ENCODE measurements around the gene ZBTB2.
A peak's percentile ranks its signal among the peaks of the same experiment; 100 is the strongest.

The ZBTB2 gene

GRCh38 chr6:151391471-151392413, at the start of gene ZBTB2:
Gene ZBTB2 (minus strand): TSS chr6:151391559. CDS start chr6:151373637, 17,922 bp downstream.
- peak within 1 kb of the TSS; percentile 99 for H3K4me3 ChIP-seq (ENCODE audit: low read length)
- no peak for TF ChIP-seq ZNF274 (IDR thresholded peaks at IDR 0.05; ENCODE audit: low read depth, low read length)

GRCh38 chr6:151440930-151441329, 49.6 kb upstream of the ZBTB2 start:
- no peak for TF ChIP-seq ZNF274 (IDR thresholded peaks at IDR 0.05; ENCODE audit: low read depth, low read length)

GRCh38 chr6:151440498-151440897, 49.1 kb upstream of the ZBTB2 start:
- no peak overlapping the region for H3K4me3 ChIP-seq (ENCODE audit: low read length)
- TF ChIP-seq ZNF274 (IDR thresholded peaks at IDR 0.05; ENCODE audit: low read depth, low read length), result no peak

More at GRCh38 chr6:151440930-151441329, 49.6 kb upstream of the ZBTB2 start:
- H3K4me3 ChIP-seq (ENCODE audit: low read length), result no peak overlapping the region

GRCh38 chr6:151437401-151437800, 46.0 kb upstream of the ZBTB2 start:
- no peak for TF ChIP-seq ZNF274 (IDR thresholded peaks at IDR 0.05; ENCODE audit: low read depth, low read length)
- H3K4me3 ChIP-seq (ENCODE audit: low read length), result no peak overlapping the region

- no peak overlapping the region for H3K4me3 ChIP-seq (ENCODE audit: low read length)
- no peak for TF ChIP-seq ZNF274 (IDR thresholded peaks at IDR 0.05; ENCODE audit: low read depth, low read length)
Measured at GRCh38 chr6:151436802-151437201, 45.4 kb upstream of the ZBTB2 start.

GRCh38 chr6:151436300-151436699, 44.9 kb upstream of the ZBTB2 start:
- H3K4me3 ChIP-seq (ENCODE audit: low read length), result no peak overlapping the region
- TF ChIP-seq ZNF274 (IDR thresholded peaks at IDR 0.05; ENCODE audit: low read depth, low read length), result no peak

GRCh38 chr6:151434369-151434768, 43.0 kb upstream of the ZBTB2 start:
- no peak overlapping the region for H3K4me3 ChIP-seq (ENCODE audit: low read length)
- no peak for TF ChIP-seq ZNF274 (IDR thresholded peaks at IDR 0.05; ENCODE audit: low read depth, low read length)

- TF ChIP-seq ZNF274 (IDR thresholded peaks at IDR 0.05; ENCODE audit: low read depth, low read length), result no peak
- H3K4me3 ChIP-seq (ENCODE audit: low read length), result no peak overlapping the region
Measured at GRCh38 chr6:151432651-151433050, 41.3 kb upstream of the ZBTB2 start.

GRCh38 chr6:151431337-151431736, 40.0 kb upstream of the ZBTB2 start:
- H3K4me3 ChIP-seq (ENCODE audit: low read length), result no peak overlapping the region
- TF ChIP-seq ZNF274 (IDR thresholded peaks at IDR 0.05; ENCODE audit: low read depth, low read length), result no peak

- no peak overlapping the region for H3K4me3 ChIP-seq (ENCODE audit: low read length)
- no peak for TF ChIP-seq ZNF274 (IDR thresholded peaks at IDR 0.05; ENCODE audit: low read depth, low read length)
Measured at GRCh38 chr6:151430886-151431285, 39.5 kb upstream of the ZBTB2 start.

- H3K4me3 ChIP-seq (ENCODE audit: low read length), result no peak overlapping the region
- TF ChIP-seq ZNF274 (IDR thresholded peaks at IDR 0.05; ENCODE audit: low read depth, low read length), result no peak
Measured at GRCh38 chr6:151428093-151428735, 36.9 kb upstream of the ZBTB2 start.

GRCh38 chr6:151425561-151425960, 34.2 kb upstream of the ZBTB2 start:
- TF ChIP-seq ZNF274 (IDR thresholded peaks at IDR 0.05; ENCODE audit: low read depth, low read length), result no peak
- H3K4me3 ChIP-seq (ENCODE audit: low read length), result no peak overlapping the region

- TF ChIP-seq ZNF274 (IDR thresholded peaks at IDR 0.05; ENCODE audit: low read depth, low read length), result no peak
- no peak overlapping the region for H3K4me3 ChIP-seq (ENCODE audit: low read length)
Measured at GRCh38 chr6:151422981-151423380, 31.6 kb upstream of the ZBTB2 start.

- TF ChIP-seq ZNF274 (IDR thresholded peaks at IDR 0.05; ENCODE audit: low read depth, low read length), result no peak
- H3K4me3 ChIP-seq (ENCODE audit: low read length), result no peak overlapping the region
Measured at GRCh38 chr6:151417477-151417876, 26.1 kb upstream of the ZBTB2 start.
